H1 (cell line): ENCODE data around the gene ADARB2. TPM values are rescaled to one million over a fixed set of nuclear protein-coding genes. Genes with fewer than 3 reads are reported as not detected.

Source experiments
- CHD7 ChIP-seq: fragments of 300-600 bp; sonication (generic); IDR thresholded peaks from 2 replicates; pipeline ENCODE4 v1.7.1; 2012; ENCODE audit warnings: low read length, moderate library complexity, mild to moderate bottlenecking, inconsistent platforms; ENCODE audit not compliant: insufficient replicate concordance
- CTBP2 ChIP-seq: IDR thresholded peaks from 2 replicates; pipeline ENCODE4 v1.7.0; 2011; ENCODE audit warnings: borderline replicate concordance, mild to moderate bottlenecking, moderate library complexity, mixed read lengths, low read length; ENCODE audit not compliant: insufficient read depth, insufficient read length
- FOSL1 ChIP-seq: IDR thresholded peaks from 2 replicates; pipeline ENCODE4 v1.6.1; 2011; ENCODE audit warnings: mild to moderate bottlenecking, low read depth, low read length, moderate library complexity; ENCODE audit not compliant: insufficient read depth
- GABPA ChIP-seq: IDR thresholded peaks from 2 replicates; pipeline ENCODE4 v1.6.1; 2011; ENCODE audit warnings: mild to moderate bottlenecking, low read length, moderate library complexity, borderline replicate concordance; ENCODE audit not compliant: insufficient read depth
- POLR2A ChIP-seq, 2 experiments: IDR thresholded peaks; 1 replicate in 1 of 2; 2 replicates in 1 of 2; pipeline ENCODE4 v1.6.1; 2011; ENCODE audit warnings: low read depth in 2 of 2, low read length in 2 of 2, mild to moderate bottlenecking in 2 of 2; ENCODE audit errors: control extremely low read depth in 1 of 2
- SP4 ChIP-seq: IDR thresholded peaks from 2 replicates; pipeline ENCODE4 v1.6.1; 2012; ENCODE audit warnings: low read length, inconsistent platforms
- polyA plus RNA-seq, 7 experiments: library from polyadenylated mRNA; depleted of rRNA in 3 of 7; stranded (reverse) in 5 of 7; unstranded in 2 of 7; fragments of >200 nt in 5 of 7; fragments of 200-250 nt in 2 of 7; gene quantifications; 1 replicate in 5 of 7; 2 replicates in 1 of 7; 4 replicates in 1 of 7; pipeline versions ENCODE4 v1.2.1 to v1.2.3, GENCODE V29; 2011 to 2013; ENCODE audit warnings: missing spikeins in 2 of 7, mixed read lengths in 2 of 7
- total RNA-seq: library from RNA; stranded (reverse); fragmentation: NEBNext Ultra II Directional; extraction: Animal tissue kit (Norgen Biotek cat#: 25700); gene quantifications from 2 replicates; pipeline ENCODE4 v1.2.1, GENCODE V29; 2021

Gene ADARB2
- total and polyA plus RNA-seq, 2 of the 8 experiments (the other 6 are each of a cell fraction or from before 2014, with no cell fraction given) = 2.2 to 2.8 TPM

- TF ChIP-seq CHD7 (no peak), CTBP2 (no peak), POLR2A (IDR thresholded peaks at IDR 0.05; ENCODE audit: control extremely low read depth in 1 of 2, low read depth in 2 of 2, low read length in 2 of 2) (no peak), GABPA (no peak), FOSL1 (no peak), SP4 (no peak)
These were observed 103.5 kb downstream of the ADARB2 start (continued) for GRCh38 chr10:1633783-1634182.
